Body of pancreas (tissue), 4 donors: Measurements from ENCODE around the gene CARD11. TPM values are rescaled to one million over a fixed set of nuclear protein-coding genes. Genes with fewer than 3 reads are reported as not detected.

Experiments used
- ATAC-seq: fragments of 150-250 bp; one replicate; pipeline ENCODE4 v1.9.1; 2016
- DNase-seq, 4 donors: peaks; one replicate each; pipeline ENCODE4 v3.0.0-alpha.2; 2019
- H3K27ac ChIP-seq, 4 donors: fragments of 200-600 bp; sonication (generic); 1 replicate in 3 of 4; 2 replicates in 1 of 4; pipeline versions ENCODE4 v1.5.1 to v1.6.1; 2016 to 2019; ENCODE audit warnings: mild to moderate bottlenecking in 1 of 4, mixed read lengths in 1 of 4, moderate library complexity in 1 of 4
- H3K27me3 ChIP-seq, 2 donors: fragments of 200-600 bp; sonication (generic); one replicate each; pipeline ENCODE4 v1.6.0; 2016; ENCODE audit warnings: mild to moderate bottlenecking in 1 of 2
- H3K36me3 ChIP-seq, 2 donors: fragments of 200-600 bp; sonication (generic); replicated peaks in 1 of 2; 2 replicates each; pipeline ENCODE4 v1.5.1; 2016; ENCODE audit warnings: low read depth in 2 of 2; ENCODE audit not compliant: insufficient read depth in 1 of 2
- H3K4me1 ChIP-seq: fragments of 200-600 bp; sonication (generic); one replicate; pipeline ENCODE4 v1.6.0; 2016
- H3K4me3 ChIP-seq, 2 donors: fragments of 200-600 bp; sonication (generic); 1 replicate in 1 of 2; 2 replicates in 1 of 2; pipeline ENCODE4 v1.5.1; 2016 to 2019
- H3K9me3 ChIP-seq, 3 donors: fragments of 200-600 bp; sonication (generic); 1 replicate in 2 of 3; 2 replicates in 1 of 3; pipeline ENCODE4 v1.5.1; 2016
- POLR2A ChIP-seq, 3 donors: fragments of 450-650 bp; IDR thresholded peaks; one replicate each; pipeline ENCODE4 v1.6.1; 2016; ENCODE audit warnings: antibody characterized with exemption in 3 of 3, mild to moderate bottlenecking in 2 of 3
- WGBS, 2 donors: methylation state at CpG; one replicate each; pipeline ENCODE4 v1.1.5; 2017; 5-methylcytosine and 5-hydroxymethylcytosine counted together
- intact Hi-C: fragments of 100-400 bp; cut with DNase I; formaldehyde crosslinking; loops from one replicate; pipeline ENCODE4 v1.15.1; 2023
- total RNA-seq, 2 donors: library from RNA; depleted of rRNA; stranded (reverse); fragments of >200 nt; gene quantifications; one replicate each; pipeline ENCODE4 v1.1.0, GENCODE V29; 2016
- TF ChIP-seq, protein P1 (sequence below), 7 experiments: fragments of 450-650 bp in 4 of 7; fragments of 200-600 bp in 3 of 7; sonication (generic) in 3 of 7; IDR thresholded peaks; one replicate each; pipeline ENCODE4 v1.5.1; 2016 to 2019; ENCODE audit warnings: antibody characterized with exemption in 7 of 7

CARD11 gene
- total RNA-seq, 2 donors from 2014 or later = 2.0 to 3.4 TPM

DNA sequence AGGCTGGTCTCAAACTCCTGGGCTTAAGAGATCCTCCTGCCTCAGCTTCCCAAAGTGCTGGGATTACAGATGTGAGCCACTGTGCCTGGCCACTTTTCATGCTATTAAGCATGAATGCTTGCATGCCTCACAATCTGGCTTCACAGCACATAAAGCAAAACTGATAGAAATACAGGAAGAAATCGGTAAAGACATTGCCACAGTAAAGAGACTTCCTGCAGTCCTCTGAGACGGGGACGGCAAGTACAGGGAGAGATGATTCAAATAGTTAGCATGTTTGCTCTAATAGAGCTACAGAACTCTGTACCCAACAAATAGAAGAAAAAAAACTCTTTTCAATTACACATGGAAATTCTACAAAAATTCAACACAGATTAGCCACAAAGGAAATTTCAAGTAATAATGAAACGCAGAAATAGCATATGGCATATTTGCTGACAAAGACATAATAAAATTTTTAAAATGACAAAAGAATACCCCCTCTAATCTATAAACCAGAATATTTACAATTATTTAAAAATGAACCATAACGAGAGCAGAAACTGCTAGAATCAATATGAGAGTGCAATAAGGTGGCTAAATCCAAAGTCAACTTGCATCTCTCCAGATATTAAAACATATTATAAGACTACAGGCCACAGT, 32.3 kb downstream of the CARD11 start:
- ATAC-seq (no peak), DNase-seq (no peak)
- no peaks in the 10 kb centered on the region for H3K4me1 ChIP-seq
- TF ChIP-seq POLR2A (IDR thresholded peaks at IDR 0.05) = no peak
- TF ChIP-seq, protein P1, sequence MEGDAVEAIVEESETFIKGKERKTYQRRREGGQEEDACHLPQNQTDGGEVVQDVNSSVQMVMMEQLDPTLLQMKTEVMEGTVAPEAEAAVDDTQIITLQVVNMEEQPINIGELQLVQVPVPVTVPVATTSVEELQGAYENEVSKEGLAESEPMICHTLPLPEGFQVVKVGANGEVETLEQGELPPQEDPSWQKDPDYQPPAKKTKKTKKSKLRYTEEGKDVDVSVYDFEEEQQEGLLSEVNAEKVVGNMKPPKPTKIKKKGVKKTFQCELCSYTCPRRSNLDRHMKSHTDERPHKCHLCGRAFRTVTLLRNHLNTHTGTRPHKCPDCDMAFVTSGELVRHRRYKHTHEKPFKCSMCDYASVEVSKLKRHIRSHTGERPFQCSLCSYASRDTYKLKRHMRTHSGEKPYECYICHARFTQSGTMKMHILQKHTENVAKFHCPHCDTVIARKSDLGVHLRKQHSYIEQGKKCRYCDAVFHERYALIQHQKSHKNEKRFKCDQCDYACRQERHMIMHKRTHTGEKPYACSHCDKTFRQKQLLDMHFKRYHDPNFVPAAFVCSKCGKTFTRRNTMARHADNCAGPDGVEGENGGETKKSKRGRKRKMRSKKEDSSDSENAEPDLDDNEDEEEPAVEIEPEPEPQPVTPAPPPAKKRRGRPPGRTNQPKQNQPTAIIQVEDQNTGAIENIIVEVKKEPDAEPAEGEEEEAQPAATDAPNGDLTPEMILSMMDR (IDR thresholded peaks at IDR 0.05) = no peak
- H3K4me3 ChIP-seq = no peak overlapping the region
- H3K9me3 ChIP-seq = no peaks in the 10 kb centered on the region
- no peak overlapping the region for H3K27ac ChIP-seq
- no peaks in the 10 kb centered on the region for H3K27me3 ChIP-seq
- 75 to 83% methylated on average over 5 of the region's 5 CpGs for WGBS, 2 donors
- intact Hi-C loops = no loop called here
- H3K36me3 ChIP-seq = no peaks in the 10 kb centered on the region

DNA sequence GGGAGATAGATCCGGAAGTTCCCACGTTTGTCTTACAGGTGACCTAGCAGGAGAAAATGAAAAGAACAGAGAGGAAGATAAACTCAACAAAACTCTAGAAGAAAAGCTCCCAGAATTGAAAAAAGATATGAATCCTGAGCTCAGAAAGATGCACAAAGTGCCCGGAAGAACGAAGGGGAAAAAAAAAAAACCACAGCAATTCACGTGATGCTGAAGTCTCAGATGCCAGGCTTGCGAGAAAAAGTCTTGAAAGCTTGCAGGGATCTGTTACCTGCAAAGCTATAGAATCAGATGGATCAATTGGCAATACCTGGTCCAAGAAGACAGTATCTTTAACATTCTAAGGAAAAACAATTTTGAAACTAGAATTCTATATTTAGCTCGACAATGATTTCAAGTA, 33.5 kb downstream of the CARD11 start:
- no peaks in the 10 kb centered on the region for H3K36me3 ChIP-seq
- intact Hi-C loops = no loop called here
- no peaks in the 10 kb centered on the region for H3K9me3 ChIP-seq
- WGBS, 2 donors = 29 to 32% methylated on average over 7 of the region's 7 CpGs
- no peaks in the 10 kb centered on the region for H3K4me1 ChIP-seq
- no peak overlapping the region for H3K27ac ChIP-seq
- DNase-seq = no peak
- H3K27me3 ChIP-seq = no peaks in the 10 kb centered on the region
- H3K4me3 ChIP-seq = no peak overlapping the region
- TF ChIP-seq, protein P1 (IDR thresholded peaks at IDR 0.05) = no peak
- no peak for TF ChIP-seq POLR2A (IDR thresholded peaks at IDR 0.05)
- ATAC-seq = no peak

DNA sequence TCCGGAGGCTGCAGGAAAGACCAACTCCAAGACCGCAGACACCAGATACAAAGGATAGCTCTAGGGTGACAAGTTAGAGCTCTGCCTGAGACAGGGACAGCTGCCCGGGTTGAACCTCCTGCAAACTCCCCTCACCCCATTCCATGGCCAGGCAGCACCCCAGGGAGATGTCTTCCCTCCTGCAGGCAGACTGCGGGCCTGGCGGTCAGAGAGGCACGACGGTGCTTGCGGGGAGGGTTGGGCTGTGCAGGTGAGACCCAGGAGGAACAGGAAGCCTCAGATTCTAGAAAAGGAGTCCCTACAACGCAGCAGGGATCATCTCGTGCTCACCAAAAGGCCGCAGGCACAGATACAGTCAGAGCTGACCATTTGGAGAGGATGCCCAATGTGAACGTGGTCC, 34.6 kb downstream of the CARD11 start:
- Histone ChIP-seq H3K9me3 (no peaks in the 10 kb centered on the region), H3K27me3 (no peaks in the 10 kb centered on the region), H3K36me3 (no peaks in the 10 kb centered on the region), H3K4me3 (no peak overlapping the region), H3K4me1 (no peaks in the 10 kb centered on the region), H3K27ac (no peak overlapping the region)
- no peak for DNase-seq
- 93 to 95% methylated on average over 7 to 12 of the region's 12 CpGs for WGBS, 2 donors
- TF ChIP-seq, protein P1 (IDR thresholded peaks at IDR 0.05) = no peak
- TF ChIP-seq POLR2A (IDR thresholded peaks at IDR 0.05) = no peak
- intact Hi-C loops = no loop called here
- no peak for ATAC-seq

DNA sequence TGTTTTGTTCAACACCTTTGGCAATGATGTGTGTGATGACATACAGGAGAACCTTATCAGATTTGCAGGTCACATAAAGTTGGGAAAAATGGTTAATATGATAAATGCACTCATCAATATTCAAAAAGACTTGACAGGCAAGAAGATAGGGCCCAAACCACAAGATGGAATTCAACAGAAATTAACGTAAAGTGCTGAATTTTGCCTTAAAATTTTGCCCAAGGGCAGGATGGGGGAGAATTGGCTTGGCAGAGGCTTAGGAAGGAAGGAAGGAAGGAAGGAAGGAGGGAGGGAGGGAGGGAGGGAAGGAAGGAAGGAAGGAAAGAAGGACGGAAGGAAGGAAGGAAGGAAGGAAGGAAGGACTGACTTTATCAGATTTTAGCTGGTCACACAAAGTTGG, 35.3 kb downstream of the CARD11 start:
- intact Hi-C loops = no loop called here
- H3K4me3 ChIP-seq = no peak overlapping the region
- no peak for TF ChIP-seq POLR2A (IDR thresholded peaks at IDR 0.05)
- TF ChIP-seq, protein P1 (IDR thresholded peaks at IDR 0.05) = no peak
- H3K9me3 ChIP-seq = no peaks in the 10 kb centered on the region
- H3K27me3 ChIP-seq = no peaks in the 10 kb centered on the region
- H3K27ac ChIP-seq = no peak overlapping the region
- DNase-seq (no peak), ATAC-seq (no peak)
- H3K4me1 ChIP-seq = no peaks in the 10 kb centered on the region
- 75 to 94% methylated on average over 2 of the region's 2 CpGs for WGBS, 2 donors
- H3K36me3 ChIP-seq = no peaks in the 10 kb centered on the region

DNA sequence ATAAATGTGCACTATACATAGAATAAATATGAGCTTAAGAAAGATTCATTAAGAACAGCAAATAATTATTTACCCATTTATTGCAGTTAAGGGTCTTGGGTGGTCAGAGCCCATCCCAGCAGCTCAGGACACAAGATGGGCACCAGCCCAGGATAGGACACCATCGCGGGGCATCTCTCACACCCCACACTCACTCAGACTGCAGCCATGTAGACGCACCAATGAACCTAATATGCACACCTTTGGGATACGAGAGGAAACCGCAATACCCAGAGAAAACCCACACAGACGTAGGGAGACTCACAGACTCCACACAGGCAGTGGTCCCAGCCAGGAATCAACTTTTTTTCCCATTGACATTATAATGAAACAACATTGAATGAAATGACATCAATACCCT, 36.0 kb downstream of the CARD11 start:
- WGBS, 2 donors = 92 to 97% methylated on average over 6 of the region's 6 CpGs
- intact Hi-C loops = no loop called here
- DNase-seq (no peak), ATAC-seq (no peak)
- Histone ChIP-seq H3K4me3 (no peak overlapping the region), H3K27ac (no peak overlapping the region), H3K27me3 (no peaks in the 10 kb centered on the region), H3K36me3 (no peaks in the 10 kb centered on the region), H3K4me1 (no peaks in the 10 kb centered on the region), H3K9me3 (no peaks in the 10 kb centered on the region)
- no peak for TF ChIP-seq POLR2A (IDR thresholded peaks at IDR 0.05)
- TF ChIP-seq, protein P1 (IDR thresholded peaks at IDR 0.05) = no peak
